Left hindlimb (tissue), 1 donor: ENCODE data around the gene STIM1.

Experiments used
- DNase-seq: peaks from one replicate; pipeline ENCODE4 v3.0.0-alpha.2; 2018

Gene STIM1

DNA sequence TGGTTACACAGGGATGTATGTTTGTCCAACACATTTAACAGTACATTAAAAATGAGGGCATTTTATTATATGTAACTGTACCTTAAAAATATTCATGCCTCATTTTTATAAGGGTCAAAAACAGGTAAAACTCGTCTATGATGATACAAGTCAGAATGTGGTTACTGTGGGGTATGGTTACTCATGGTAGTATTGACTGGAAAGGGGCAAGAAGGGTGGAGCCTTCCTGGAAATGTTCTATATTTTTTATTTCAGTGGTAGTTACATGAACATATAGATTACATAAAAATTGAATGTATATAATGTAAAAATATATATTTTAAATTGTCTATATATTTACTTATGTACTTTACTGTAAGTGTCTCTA, 99.8 kb downstream of the STIM1 start:
- no peak for DNase-seq

- DNase-seq = no peak
These were observed 100.6 kb downstream of the STIM1 start for GRCh38 chr11:3956038-3956437.

DNA sequence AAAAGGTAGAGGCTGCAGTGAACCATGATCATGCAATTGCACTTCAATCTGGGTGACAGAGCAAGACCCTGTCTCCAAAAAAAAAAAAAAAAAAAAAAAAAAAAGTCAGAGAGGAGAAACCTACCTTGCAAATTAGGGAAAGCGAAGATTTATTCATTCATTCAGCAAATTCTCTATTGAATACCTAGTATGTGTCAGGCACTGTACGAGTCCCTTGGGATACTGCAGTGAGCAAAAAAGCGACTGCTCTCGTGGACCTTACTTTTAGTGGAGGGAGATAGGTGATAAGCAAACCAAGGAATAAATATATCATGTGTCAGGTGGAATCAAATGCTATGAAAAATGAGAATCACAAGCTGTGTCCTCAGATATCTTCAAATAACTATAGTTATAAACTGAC, 101.3 kb downstream of the STIM1 start:
- no peak for DNase-seq

GRCh38 chr11:3957437-3957836, 102.0 kb downstream of the STIM1 start:
- DNase-seq = no peak

DNA sequence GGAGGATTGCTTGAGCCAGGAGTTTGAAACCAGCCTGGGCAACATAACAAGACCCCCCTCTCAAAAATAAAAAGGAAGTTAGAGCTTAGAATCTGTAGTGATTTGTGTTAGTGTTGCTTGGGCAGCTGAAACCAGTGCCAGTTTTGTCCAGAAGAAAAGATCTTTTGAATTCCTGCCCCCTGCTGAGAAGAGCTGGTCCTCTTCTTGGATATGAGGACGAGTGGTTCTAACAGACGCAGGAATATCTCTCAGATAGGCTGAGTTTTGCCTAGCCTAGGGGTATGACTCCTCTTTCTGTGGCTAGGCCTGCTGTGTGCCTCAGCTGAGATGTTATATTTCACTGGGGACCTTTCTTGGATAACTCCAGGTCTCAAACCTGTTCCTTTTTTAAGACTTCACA, 102.8 kb downstream of the STIM1 start:
- no peak for DNase-seq

- DNase-seq = no peak
These were observed 103.8 kb downstream of the STIM1 start for GRCh38 chr11:3959015-3959902.

DNA sequence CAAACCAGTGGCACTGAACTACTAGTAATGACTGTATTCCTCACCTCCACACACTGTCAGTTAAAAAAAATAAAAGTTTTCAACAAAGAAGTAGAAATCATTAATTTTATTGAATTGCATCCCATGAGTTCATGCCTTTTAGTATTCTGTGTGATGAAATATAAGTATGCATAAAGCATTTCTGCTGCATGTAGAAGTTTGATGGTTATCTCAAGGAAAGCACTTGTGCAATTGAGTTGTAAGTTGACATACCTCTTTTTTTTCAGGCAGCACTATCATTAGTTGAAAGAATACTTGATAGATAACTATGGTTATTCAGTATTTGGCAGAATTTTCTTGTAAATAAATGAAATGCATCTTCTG, 104.4 kb downstream of the STIM1 start:
- no peak for DNase-seq

GRCh38 chr11:3962406-3962840, 107.0 kb downstream of the STIM1 start:
- DNase-seq = no peak

DNA sequence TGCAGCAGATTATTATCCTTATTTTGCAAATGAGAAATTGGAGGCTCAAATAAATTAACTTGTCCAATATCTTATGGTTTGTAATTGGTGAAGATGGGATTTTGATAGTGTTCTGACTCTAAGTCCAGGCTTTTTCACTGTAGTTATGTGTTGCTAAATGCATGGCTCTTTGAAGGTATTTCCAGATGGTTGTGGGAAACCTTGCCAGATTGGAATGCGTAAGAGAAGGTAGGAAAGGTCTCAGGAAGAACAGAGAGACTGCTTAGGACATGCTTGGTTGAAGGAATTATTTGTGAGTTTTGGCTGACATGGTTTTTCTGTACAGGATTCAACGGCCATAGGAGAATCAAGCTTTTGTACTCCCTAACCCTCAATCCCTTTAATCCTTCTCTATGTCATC, 108.6 kb downstream of the STIM1 start:
- no peak for DNase-seq

GRCh38 chr11:3964935-3965604, 109.6 kb downstream of the STIM1 start:
- no peak for DNase-seq

DNA sequence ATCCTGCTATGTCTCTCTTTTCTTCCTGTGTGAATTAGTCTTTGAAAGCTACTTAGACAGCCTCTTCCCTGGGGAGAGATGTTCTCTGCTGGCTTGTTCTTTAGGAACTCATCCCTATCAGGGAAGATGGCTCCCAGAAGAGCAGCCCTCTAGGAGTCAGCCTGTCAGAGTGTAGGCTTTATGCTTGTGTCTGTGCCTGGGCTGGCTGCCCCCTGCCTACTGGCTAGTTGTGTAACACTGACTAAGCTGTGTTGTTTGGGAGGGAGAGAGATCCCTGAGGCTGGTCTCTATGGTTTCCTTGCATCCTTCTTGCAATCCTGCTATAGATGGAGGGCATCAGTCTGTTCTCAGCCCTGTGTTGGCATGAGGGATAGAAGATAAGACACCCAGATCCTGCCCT, 112.2 kb downstream of the STIM1 start:
- no peak for DNase-seq

DNA sequence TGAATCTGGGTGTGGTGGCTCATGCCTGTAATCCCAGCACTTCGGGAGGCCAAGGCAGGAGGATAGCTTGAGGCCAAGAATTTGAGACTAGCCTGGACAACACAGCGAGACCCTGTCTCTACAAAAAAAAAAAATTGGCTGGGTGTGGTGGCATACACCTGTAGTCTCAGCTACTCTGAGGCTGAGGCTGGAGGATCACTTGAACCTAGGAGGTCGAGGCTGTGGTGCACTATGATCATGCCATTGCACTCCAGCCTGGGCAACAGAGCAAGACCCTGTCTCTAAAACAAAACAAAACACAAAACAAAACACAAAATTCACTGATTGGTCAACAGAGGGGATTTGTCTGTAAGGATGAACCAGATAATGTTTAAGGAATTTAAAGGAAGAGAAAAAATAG, 113.7 kb downstream of the STIM1 start:
- DNase-seq = no peak

- DNase-seq = no peak
These were observed 114.1 kb downstream of the STIM1 start for GRCh38 chr11:3969613-3970012.

DNA sequence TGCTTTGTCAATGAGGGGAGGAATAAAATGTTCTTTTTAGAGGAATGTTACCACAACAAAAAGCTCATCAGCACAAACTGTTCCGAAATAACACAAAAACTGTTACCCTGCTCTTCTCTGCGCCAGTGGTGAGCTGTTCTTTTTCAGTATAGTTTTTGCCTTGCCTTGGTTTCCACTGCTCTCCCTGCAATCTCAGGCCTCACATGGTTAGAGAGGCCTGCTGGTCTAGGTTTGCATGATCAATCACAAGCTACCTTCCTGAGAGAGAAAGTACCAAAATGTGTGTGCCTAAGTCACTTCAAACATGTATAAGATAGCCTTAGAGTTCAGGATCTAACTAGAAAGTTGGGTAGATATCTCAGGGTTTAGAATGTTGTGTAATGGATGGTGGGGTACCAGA, 114.6 kb downstream of the STIM1 start:
- no peak for DNase-seq

DNA sequence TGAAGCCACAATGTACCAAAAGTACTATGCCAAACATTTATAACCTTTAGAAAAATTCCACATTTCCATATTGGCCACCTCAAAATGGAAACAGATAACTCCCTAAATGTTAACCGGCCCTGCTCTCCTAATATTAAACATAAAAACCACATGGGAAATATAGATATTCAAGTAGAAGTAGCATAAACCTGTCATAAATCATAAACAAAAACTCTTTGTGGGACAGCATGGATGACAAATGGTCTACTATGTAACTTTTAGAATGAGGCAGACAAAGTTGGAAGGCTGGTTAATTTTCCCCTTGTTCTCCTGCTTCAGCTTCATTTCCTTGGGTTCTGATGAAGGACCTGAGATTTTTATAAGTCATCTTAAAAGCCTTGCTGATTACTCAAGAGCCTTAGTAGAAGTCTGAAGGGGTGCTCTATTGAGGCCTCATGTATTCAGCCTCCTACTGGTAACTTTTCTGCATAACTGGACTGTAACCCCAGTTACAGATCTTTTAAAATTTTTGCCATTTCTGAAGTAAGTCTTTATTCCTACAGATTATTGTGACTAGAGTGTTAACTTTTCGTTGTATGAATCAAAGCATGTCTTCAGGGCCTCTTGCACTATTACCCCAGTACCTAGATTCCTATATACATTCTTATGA, 116.4 kb downstream of the STIM1 start:
- DNase-seq = no peak

DNA sequence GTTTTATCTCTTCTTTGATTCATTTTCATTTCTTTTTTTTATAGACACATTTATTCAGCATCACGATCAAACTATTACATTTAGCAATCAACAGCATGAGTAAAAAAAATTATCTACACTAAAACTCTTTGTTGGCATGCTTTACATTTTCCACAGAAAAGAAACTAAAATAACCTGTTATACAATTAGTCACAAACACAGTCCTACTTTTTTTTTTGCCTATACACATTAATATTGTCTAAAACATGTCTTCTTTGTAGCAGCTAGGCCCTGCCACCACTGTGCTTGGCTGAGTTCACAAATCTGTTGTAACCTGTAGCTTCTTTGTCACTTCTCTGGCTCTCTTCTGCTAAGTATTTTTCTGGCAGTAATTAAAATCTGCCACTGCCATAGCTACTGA, 117.0 kb downstream of the STIM1 start:
- no peak for DNase-seq

- DNase-seq = no peak
These were observed 121.6 kb downstream of the STIM1 start for GRCh38 chr11:3977078-3977477.

- no peak for DNase-seq
These were observed 125.7 kb downstream of the STIM1 start for GRCh38 chr11:3981084-3981633.

- no peak for DNase-seq
These were observed 127.0 kb downstream of the STIM1 start for GRCh38 chr11:3982431-3982830.

GRCh38 chr11:3983101-3983500, 127.6 kb downstream of the STIM1 start:
- no peak for DNase-seq

- DNase-seq = no peak
These were observed 129.4 kb downstream of the STIM1 start for GRCh38 chr11:3984896-3985295.

DNA sequence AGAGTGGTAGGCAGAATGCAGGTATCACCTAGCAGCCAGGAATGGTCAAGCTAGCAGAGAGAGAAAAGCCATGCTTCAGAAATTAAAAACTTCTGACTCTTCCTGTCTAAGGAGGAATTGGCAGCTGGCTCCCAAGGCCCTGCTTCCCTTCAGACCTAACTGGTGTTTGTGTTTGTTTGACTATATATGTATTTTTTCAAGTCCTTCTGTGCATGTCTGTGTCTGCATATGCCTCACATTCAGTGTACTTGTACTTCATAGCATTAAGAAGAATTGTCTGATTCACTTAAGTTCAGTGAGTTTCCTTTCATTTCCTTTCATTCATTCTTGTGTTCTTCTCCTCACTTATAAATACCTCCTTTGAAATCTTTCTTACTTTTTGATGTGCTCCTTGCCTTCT, 130.2 kb downstream of the STIM1 start:
- DNase-seq = no peak

- no peak for DNase-seq
These were observed 130.8 kb downstream of the STIM1 start for GRCh38 chr11:3986301-3986700.
